HepG2 (cell line): ENCODE results near the gene MSI2. TPM values are rescaled to one million over a fixed set of nuclear protein-coding genes. Genes with fewer than 3 reads are reported as not detected.

Experiments used
- EEA1 ChIP-seq: sonication (generic); formaldehyde crosslinking; IDR thresholded peaks from 2 replicates; pipeline ENCODE4 v1.5.1; 2020; ENCODE audit warnings: mild to moderate bottlenecking, missing genetic modification reagents, borderline replicate concordance
- FOXA1 ChIP-seq, 2 experiments: fragments of 450-650 bp in 1 of 2; sonication (generic) in 1 of 2; formaldehyde crosslinking in 1 of 2; IDR thresholded peaks; 2 replicates each; pipeline versions ENCODE4 v1.4.0 to v1.6.1; 2016 to 2020; ENCODE audit warnings: missing genetic modification reagents in 1 of 2
- SIX4 ChIP-seq: sonication (generic); formaldehyde crosslinking; IDR thresholded peaks from 2 replicates; pipeline ENCODE4 v1.4.0; 2020; ENCODE audit warnings: missing genetic modification reagents
- SOX13 ChIP-seq, 3 experiments: fragments of 450-650 bp in 1 of 3; sonication (generic) in 1 of 3; formaldehyde crosslinking in 1 of 3; IDR thresholded peaks in 2 of 3; conservative IDR thresholded peaks in 1 of 3; 2 replicates each; pipeline versions ENCODE4 v1.5.0 to v1.6.1; 2016 to 2020; ENCODE audit warnings: antibody characterized with exemption in 1 of 3, mild to moderate bottlenecking in 1 of 3, missing compliant biosample characterization in 1 of 3, missing genetic modification reagents in 1 of 3, moderate library complexity in 1 of 3
- SOX6 ChIP-seq, 2 experiments: fragments of 450-650 bp in 1 of 2; sonication (generic) in 1 of 2; formaldehyde crosslinking in 1 of 2; IDR thresholded peaks; 2 replicates each; pipeline versions ENCODE4 v1.4.0 to v1.6.1; 2017 to 2020; ENCODE audit warnings: antibody characterized with exemption in 1 of 2, mild to moderate bottlenecking in 1 of 2, missing genetic modification reagents in 1 of 2
- TAF1 ChIP-seq: sonication (generic); formaldehyde crosslinking; IDR thresholded peaks from 2 replicates; pipeline ENCODE4 v1.4.0; 2020; ENCODE audit warnings: missing genetic modification reagents
- ZFAT ChIP-seq: sonication (generic); formaldehyde crosslinking; conservative IDR thresholded peaks from 2 replicates; pipeline ENCODE4 v1.8.1; 2023; ENCODE audit warnings: missing genetic modification reagents, inconsistent platforms
- ZNF337 ChIP-seq: sonication (generic); formaldehyde crosslinking; IDR thresholded peaks from 2 replicates; pipeline ENCODE4 v1.5.1; 2020; ENCODE audit warnings: missing genetic modification reagents, low read depth, mild to moderate bottlenecking, borderline replicate concordance
- ZNF34 ChIP-seq: sonication (generic); formaldehyde crosslinking; IDR thresholded peaks from 2 replicates; pipeline ENCODE4 v1.4.0; 2020; ENCODE audit warnings: mild to moderate bottlenecking, missing genetic modification reagents, borderline replicate concordance
- ZNF343 ChIP-seq: sonication (generic); formaldehyde crosslinking; IDR thresholded peaks from 2 replicates; pipeline ENCODE4 v1.4.0; 2020; ENCODE audit warnings: mild to moderate bottlenecking, missing genetic modification reagents
- ZNF777 ChIP-seq: sonication (generic); formaldehyde crosslinking; IDR thresholded peaks from 2 replicates; pipeline ENCODE4 v1.4.0; 2020; ENCODE audit warnings: missing genetic modification reagents
- ZSCAN25 ChIP-seq: sonication (generic); formaldehyde crosslinking; IDR thresholded peaks from 2 replicates; pipeline ENCODE4 v1.8.0; 2022; ENCODE audit warnings: mild to moderate bottlenecking, missing genetic modification reagents
- polyA plus RNA-seq, 8 experiments: library from polyadenylated mRNA; depleted of rRNA in 3 of 8; stranded (reverse) in 7 of 8; unstranded in 1 of 8; fragments of >200 nt; fragmentation: Illumina TruSeq in 4 of 8; extraction: Trizol in 4 of 8; gene quantifications; 2 replicates each; pipeline versions ENCODE4 v1.2.1 to v1.2.3, GENCODE V29; 2011 to 2016; ENCODE audit warnings: low read depth in 4 of 8, missing spikeins in 1 of 8, mixed read lengths in 1 of 8; ENCODE audit not compliant: insufficient read depth in 1 of 8
- total RNA-seq, 5 experiments: library from RNA; depleted of rRNA; stranded (reverse); fragments of >200 nt; fragmentation: Illumina TruSeq; extraction: Trizol; gene quantifications; 2 replicates each; pipeline ENCODE4 v1.2.3, GENCODE V29; 2016; ENCODE audit warnings: low read depth in 1 of 5
- TF ChIP-seq, protein P1 (sequence below): IDR thresholded peaks from 2 replicates; pipeline ENCODE4 v1.6.1; 2012; ENCODE audit warnings: low read length, improper control_type of control experiment
- TF ChIP-seq, protein P2 (sequence below): sonication (generic); formaldehyde crosslinking; IDR thresholded peaks from one replicate; pipeline ENCODE4 v1.5.1; 2020; ENCODE audit warnings: mild to moderate bottlenecking, missing genetic modification reagents; ENCODE audit errors: not compliant biosample characterization
- TF ChIP-seq, protein P3 (sequence below): sonication (generic); formaldehyde crosslinking; IDR thresholded peaks from 2 replicates; pipeline ENCODE4 v1.5.0; 2020; ENCODE audit warnings: missing genetic modification reagents

Gene MSI2
- total and polyA plus RNA-seq, 2 of the 13 experiments (the other 11 are each of a cell fraction or from before 2014, with no cell fraction given): 77.5 to 78.4 TPM

DNA sequence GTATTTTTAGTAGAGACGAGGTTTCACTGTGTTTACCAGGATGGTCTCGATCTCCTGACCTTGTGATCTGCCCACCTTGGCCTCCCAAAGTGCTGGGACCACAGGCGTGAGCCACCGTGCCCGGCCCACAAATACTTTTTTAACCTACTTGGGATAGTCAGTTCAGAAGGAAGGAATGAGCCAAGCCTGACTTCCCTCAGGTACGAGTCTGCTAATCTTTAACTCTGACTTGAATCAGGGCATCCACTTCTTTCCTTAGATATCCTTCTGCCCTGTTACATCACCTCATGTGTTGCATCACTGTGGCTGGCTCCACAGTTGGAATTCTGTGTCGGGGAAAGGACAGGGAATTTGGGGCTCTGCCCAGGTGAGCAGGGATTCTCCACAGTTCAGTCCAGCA is 120.8 kb downstream of the MSI2 start (continued):
- TF ChIP-seq, protein P1, sequence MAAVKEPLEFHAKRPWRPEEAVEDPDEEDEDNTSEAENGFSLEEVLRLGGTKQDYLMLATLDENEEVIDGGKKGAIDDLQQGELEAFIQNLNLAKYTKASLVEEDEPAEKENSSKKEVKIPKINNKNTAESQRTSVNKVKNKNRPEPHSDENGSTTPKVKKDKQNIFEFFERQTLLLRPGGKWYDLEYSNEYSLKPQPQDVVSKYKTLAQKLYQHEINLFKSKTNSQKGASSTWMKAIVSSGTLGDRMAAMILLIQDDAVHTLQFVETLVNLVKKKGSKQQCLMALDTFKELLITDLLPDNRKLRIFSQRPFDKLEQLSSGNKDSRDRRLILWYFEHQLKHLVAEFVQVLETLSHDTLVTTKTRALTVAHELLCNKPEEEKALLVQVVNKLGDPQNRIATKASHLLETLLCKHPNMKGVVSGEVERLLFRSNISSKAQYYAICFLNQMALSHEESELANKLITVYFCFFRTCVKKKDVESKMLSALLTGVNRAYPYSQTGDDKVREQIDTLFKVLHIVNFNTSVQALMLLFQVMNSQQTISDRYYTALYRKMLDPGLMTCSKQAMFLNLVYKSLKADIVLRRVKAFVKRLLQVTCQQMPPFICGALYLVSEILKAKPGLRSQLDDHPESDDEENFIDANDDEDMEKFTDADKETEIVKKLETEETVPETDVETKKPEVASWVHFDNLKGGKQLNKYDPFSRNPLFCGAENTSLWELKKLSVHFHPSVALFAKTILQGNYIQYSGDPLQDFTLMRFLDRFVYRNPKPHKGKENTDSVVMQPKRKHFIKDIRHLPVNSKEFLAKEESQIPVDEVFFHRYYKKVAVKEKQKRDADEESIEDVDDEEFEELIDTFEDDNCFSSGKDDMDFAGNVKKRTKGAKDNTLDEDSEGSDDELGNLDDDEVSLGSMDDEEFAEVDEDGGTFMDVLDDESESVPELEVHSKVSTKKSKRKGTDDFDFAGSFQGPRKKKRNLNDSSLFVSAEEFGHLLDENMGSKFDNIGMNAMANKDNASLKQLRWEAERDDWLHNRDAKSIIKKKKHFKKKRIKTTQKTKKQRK: no peak
- TF ChIP-seq SIX4 (CRISPR knock-in tag): 0 out of 2 replicates have a peak, but pooled peaks have one; percentile 57
- TF ChIP-seq ZFAT (CRISPR knock-in tag): no peak
- TF ChIP-seq ZNF777 (CRISPR knock-in tag): no peak
- no peak for TF ChIP-seq TAF1 (CRISPR knock-in tag)
- TF ChIP-seq, protein P2, sequence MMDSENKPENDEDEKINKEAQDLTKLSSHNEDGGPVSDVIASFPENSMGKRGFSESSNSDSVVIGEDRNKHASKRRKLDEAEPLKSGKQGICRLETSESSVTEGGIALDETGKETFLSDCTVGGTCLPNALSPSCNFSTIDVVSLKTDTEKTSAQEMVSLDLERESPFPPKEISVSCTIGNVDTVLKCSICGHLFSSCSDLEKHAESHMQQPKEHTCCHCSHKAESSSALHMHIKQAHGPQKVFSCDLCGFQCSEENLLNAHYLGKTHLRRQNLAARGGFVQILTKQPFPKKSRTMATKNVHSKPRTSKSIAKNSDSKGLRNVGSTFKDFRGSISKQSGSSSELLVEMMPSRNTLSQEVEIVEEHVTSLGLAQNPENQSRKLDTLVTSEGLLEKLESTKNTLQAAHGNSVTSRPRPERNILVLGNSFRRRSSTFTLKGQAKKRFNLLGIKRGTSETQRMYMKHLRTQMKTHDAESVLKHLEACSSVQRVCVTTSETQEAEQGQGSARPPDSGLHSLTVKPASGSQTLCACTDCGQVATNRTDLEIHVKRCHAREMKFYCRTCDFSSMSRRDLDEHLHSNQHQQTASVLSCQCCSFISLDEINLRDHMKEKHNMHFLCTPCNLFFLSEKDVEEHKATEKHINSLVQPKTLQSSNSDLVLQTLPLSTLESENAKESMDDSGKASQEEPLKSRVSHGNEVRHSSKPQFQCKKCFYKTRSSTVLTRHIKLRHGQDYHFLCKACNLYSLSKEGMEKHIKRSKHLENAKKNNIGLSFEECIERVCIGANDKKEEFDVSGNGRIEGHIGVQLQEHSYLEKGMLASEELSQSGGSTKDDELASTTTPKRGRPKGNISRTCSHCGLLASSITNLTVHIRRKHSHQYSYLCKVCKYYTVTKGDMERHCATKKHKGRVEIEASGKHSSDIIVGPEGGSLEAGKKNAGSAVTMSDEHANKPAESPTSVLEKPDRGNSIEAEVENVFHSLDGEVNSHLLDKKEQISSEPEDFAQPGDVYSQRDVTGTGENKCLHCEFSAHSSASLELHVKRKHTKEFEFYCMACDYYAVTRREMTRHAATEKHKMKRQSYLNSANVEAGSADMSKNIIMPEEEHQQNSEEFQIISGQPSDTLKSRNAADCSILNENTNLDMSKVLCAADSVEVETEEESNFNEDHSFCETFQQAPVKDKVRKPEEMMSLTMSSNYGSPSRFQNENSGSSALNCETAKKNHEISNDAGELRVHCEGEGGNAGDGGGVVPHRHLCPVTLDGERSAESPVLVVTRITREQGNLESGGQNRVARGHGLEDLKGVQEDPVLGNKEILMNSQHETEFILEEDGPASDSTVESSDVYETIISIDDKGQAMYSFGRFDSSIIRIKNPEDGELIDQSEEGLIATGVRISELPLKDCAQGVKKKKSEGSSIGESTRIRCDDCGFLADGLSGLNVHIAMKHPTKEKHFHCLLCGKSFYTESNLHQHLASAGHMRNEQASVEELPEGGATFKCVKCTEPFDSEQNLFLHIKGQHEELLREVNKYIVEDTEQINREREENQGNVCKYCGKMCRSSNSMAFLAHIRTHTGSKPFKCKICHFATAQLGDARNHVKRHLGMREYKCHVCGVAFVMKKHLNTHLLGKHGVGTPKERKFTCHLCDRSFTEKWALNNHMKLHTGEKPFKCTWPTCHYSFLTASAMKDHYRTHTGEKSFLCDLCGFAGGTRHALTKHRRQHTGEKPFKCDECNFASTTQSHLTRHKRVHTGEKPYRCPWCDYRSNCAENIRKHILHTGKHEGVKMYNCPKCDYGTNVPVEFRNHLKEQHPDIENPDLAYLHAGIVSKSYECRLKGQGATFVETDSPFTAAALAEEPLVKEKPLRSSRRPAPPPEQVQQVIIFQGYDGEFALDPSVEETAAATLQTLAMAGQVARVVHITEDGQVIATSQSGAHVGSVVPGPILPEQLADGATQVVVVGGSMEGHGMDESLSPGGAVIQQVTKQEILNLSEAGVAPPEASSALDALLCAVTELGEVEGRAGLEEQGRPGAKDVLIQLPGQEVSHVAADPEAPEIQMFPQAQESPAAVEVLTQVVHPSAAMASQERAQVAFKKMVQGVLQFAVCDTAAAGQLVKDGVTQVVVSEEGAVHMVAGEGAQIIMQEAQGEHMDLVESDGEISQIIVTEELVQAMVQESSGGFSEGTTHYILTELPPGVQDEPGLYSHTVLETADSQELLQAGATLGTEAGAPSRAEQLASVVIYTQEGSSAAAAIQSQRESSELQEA (CRISPR knock-in tag): no peak
- no peak for TF ChIP-seq ZSCAN25 (CRISPR knock-in tag)
- TF ChIP-seq ZNF343 (CRISPR knock-in tag): no peak
- TF ChIP-seq ZNF337 (CRISPR knock-in tag): no peak
- no peak for TF ChIP-seq ZNF34
- no peak for TF ChIP-seq SOX13 (IDR thresholded peaks at IDR 0.05)
- TF ChIP-seq SOX13 (CRISPR knock-in tag; conservative IDR thresholded peaks at IDR 0.05 in 1 of 2, IDR thresholded peaks at IDR 0.05 in 1 of 2): peak in 1 of 2 experiments; percentile 82; a peak in 2 of 4 replicates
- TF ChIP-seq, protein P3, sequence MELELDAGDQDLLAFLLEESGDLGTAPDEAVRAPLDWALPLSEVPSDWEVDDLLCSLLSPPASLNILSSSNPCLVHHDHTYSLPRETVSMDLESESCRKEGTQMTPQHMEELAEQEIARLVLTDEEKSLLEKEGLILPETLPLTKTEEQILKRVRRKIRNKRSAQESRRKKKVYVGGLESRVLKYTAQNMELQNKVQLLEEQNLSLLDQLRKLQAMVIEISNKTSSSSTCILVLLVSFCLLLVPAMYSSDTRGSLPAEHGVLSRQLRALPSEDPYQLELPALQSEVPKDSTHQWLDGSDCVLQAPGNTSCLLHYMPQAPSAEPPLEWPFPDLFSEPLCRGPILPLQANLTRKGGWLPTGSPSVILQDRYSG (CRISPR knock-in tag): no peak
- TF ChIP-seq SOX6 (IDR thresholded peaks at IDR 0.05): no peak
- TF ChIP-seq SOX6 (CRISPR knock-in tag; IDR thresholded peaks at IDR 0.05): peak; percentile 86
- no peak for TF ChIP-seq FOXA1 (IDR thresholded peaks at IDR 0.05)
- no peak for TF ChIP-seq FOXA1 (CRISPR knock-in tag; IDR thresholded peaks at IDR 0.05)
- no peak for TF ChIP-seq EEA1
